GM12891 (cell line): ENCODE measurements around the gene LTBP1.

Experiments
- PAX5 ChIP-seq: IDR thresholded peaks from 2 replicates; pipeline ENCODE4 v1.6.1; 2011; ENCODE audit warnings: low read length, moderate library complexity, mild to moderate bottlenecking; ENCODE audit not compliant: insufficient read depth, severe bottlenecking
- POLR2A ChIP-seq: IDR thresholded peaks from 2 replicates; pipeline ENCODE4 v1.6.1; 2011; ENCODE audit warnings: low read depth, low read length, control low read depth
- POLR2AphosphoS5 ChIP-seq: IDR thresholded peaks from 2 replicates; pipeline ENCODE4 v1.6.1; 2011; ENCODE audit warnings: low read depth, low read length, control low read depth
- TAF1 ChIP-seq: IDR thresholded peaks from 2 replicates; pipeline ENCODE4 v1.6.1; 2011; ENCODE audit warnings: low read depth, low read length, control low read depth

- no peak for TF ChIP-seq POLR2A
- no peak for TF ChIP-seq POLR2AphosphoS5
- no peak for TF ChIP-seq TAF1
- TF ChIP-seq PAX5, result no peak
These were observed 176.5 kb downstream of the LTBP1 start for GRCh38 chr2:33123216-33123615.
